ENCODE results near the gene KCNB1.
"Not testable (repeated sequence)": the region's sequence is repeated elsewhere in the genome, so short reads cannot be mapped to it uniquely, and the experiment has no call there.

DNA sequence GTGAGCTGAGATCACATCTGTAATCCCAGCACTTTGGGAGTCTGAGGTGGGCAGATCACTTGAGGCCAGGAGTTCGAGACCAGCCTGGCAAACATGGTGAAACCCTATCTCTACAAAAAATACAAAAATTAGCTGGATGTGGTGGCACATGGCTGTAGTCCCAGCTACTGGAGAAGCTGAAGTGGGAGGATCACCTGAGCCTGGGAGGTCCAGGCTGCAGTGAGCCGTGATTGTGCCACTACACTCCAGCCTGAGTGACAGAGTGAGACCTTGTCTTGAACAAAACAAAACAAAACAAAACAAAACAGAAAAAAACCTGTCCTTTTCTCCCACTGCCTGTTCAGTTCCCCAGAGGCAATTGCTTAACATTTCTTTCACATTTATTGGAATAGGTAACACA lies 168.4 kb downstream of the KCNB1 start:
- TF ChIP-seq POLR2A (IDR thresholded peaks at IDR 0.05; ENCODE audit: low read depth, low read length); POLR2AphosphoS5 (IDR thresholded peaks at IDR 0.05; ENCODE audit: low read depth, low read length); TAF1 (IDR thresholded peaks at IDR 0.05; ENCODE audit: borderline replicate concordance, low read depth, low read length): not testable (repeated sequence)
